Daoy (cell line): ENCODE measurements around the gene KCNMA1. TPM values are rescaled to one million over a fixed set of nuclear protein-coding genes. Genes with fewer than 3 reads are reported as not detected.

Experiments used
- DNase-seq: peaks from one replicate; pipeline ENCODE4 v3.0.0-alpha.2; 2015; ENCODE audit warnings: low read depth
- total RNA-seq: library from RNA; depleted of rRNA; stranded (reverse); fragments of >200 nt; shearing (Covaris generic); gene quantifications from 2 replicates; pipeline ENCODE4 v1.2.3, GENCODE V29; 2014

KCNMA1 gene
- total RNA-seq, 1 experiment from 2014 or later, result 28.8 TPM

DNA sequence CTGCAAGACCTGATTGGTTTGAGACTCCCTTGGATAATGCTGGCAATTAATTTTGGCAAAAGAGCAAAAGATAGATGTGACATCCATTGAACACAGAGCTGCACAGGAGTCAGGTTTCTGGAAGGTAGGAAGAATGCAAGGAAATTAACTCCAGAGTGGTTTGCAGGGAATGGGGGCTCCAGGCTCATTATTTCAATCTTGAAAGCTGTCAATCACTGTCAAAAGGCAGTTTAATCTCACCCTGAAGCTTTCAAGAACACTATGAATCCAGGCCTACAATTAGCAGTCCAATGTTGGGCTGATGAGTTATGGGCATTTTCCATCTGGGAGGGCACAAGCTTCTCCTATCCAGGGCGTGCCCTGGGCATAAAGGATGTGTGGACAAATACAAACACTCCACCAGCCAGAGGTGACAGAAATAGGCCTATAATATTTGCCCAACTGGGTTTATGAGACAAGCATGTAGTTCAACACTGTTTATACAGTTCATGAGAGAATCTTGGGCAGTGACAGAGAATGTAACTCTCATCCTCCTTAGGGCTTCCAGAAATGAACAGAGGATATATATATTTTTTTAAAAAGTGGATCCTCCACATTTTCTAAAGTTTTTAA, 80.5 kb downstream of the KCNMA1 start:
- no peak for DNase-seq

DNA sequence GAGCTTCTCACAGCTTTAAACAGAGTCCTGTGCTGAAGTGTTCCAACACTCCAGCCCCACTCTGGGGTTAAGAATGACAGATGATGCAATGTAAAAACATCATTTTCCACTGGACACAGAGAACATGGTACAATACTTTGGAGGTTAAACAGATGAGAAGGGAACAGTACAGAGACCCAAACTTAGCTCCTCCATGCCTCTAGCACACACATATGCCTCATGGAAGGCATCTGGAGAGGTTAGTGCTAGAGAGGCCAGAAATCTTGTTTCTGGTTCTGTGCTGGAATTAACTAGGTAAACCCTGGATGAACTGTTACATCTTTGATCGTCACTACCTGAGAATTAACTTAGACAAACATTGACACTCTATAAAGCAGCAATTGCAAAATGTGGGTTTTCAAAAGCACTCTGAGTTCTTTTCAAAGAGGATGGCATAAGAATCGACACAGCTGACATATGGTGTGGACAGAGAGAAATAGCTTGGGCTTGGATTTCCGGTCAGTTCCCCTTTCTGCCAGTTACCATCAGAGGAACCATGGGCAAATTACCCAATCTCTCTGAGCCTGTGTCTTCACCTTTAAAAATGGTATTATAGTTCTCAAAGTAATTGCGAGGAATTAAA, 81.9 kb downstream of the KCNMA1 start:
- no peak for DNase-seq

DNA sequence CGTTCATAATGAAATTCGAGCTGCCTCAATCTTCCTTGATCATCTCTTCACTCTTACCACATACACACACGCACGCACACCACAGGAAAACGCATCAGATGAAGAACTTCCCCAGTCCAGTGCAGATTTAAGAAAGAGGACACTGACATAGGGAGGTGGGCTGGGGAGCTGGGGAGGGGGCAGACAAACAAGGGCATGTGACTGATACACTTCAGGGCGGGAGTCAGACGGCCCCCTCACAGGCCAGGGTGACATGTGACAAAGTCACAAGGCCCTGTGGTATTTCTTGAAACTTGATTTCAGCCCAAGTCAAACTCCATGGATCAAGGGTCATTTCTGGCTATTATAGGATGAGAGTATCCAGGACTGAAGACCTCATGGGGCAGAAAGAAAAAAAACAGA, 82.6 kb downstream of the KCNMA1 start:
- no peak for DNase-seq

DNA sequence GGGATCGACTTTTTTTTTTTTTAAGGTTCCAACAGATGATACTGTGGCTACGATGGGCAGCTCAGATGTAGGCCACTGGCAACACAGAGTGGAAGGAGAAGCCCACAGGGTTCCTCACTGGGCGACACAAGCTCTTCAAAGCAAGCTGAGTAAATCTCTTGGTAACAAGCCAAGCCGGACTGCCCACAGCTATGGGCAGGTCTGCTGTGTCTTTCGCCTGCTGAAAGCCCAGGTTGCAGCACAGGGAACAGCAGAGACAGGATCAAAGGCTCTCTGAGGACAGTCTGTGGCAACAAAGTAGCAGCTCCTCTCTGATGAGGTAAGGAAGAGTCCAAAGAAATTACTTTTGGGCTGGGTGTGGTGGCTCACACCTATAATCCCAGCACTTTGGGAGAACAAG, 83.6 kb downstream of the KCNMA1 start:
- DNase-seq, result no peak

DNA sequence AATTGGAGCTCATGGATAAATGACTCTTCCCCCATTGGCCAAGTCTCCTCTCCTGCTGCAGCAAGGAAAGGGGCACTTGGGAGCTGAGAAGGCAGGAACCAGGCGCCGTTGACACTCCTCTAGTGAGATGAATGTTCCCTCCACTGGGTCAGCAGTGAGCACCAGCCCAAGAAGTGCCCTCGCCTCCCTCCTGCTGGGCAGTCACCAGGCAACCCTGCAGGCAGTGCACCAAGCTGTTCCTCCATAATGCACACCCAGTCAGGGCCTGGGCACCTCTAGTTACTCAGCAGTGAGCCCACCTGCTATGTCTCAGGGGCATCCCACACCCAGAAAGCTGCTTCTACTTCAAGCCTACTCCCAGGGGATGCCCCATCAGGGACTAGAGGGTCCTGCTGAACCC, 84.3 kb downstream of the KCNMA1 start:
- no peak for DNase-seq

DNA sequence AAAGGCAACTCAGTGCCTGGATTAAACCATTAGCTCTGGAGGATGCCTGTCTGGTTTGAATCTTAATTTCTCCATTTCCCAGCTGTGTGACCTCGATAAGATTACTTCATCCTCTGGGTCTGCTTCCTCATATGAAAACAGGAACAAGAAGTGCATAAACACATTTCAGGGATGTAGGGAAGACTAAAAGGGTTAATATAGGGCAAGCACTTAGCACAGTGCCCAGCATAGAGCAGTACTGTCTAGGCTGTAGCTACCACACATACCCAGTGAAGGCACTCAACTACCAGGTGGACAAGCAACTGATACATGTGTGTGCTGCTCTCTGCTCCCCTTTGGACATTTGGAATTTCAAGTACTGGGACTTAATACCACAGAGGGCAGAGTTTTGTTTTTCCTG, 85.4 kb downstream of the KCNMA1 start:
- no peak for DNase-seq

DNA sequence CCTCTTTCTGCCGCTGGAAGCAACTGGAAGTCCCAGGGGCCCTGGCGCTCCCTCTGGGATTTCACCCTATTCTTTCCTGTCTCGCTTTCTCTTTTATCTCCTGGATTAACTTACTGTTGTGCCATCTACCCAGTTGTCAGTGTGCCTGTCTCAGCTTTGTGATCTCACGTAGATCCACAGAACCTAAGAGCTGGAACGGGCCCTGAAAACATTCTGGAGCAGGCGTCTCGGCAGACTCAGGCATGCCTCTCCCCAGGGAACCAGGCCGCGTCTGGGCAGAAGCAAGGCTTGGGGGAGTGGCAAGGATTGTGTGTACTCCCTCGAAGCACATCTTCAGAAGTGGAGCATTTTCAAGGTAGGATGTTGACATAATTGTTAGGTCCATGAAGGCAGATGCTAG, 87.2 kb downstream of the KCNMA1 start:
- DNase-seq, result no peak

DNA sequence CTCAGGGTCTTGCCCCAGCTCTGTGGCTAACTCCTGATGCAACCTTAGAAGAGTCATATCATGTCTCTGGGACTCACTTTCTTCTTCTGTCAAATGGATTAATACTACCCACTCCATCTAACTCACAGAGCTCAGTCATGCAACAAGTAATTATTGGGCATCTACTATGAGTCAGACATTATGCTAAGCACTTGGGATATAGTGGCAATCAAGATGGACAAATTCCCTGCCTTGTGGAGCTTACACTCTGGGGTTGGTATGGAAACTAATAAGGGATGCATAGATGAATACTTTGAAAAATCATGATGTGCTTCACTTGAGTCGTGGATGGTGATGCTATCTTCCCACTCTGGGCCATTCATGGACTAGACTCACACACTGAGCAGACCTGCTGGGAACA, 88.9 kb downstream of the KCNMA1 start:
- no peak for DNase-seq

DNA sequence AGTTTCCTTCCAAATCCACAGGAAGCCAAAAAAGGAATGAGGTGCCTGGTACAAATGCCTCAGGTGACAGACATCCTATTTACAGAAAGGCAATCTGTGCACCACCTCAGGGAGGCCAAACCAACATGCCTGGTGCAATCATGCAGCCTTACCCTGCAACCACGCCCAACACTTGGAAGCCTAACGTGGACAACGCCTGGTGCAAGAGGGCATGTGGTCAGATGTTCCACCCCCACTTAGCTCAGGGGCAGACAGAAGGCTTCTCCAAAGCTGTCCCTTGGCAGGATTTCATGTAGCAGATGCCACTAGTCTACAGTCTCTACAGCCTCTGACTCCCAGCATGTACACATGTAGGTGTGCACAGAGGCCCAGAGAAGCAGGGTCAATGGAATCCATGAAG, 89.5 kb downstream of the KCNMA1 start:
- DNase-seq, result no peak

DNA sequence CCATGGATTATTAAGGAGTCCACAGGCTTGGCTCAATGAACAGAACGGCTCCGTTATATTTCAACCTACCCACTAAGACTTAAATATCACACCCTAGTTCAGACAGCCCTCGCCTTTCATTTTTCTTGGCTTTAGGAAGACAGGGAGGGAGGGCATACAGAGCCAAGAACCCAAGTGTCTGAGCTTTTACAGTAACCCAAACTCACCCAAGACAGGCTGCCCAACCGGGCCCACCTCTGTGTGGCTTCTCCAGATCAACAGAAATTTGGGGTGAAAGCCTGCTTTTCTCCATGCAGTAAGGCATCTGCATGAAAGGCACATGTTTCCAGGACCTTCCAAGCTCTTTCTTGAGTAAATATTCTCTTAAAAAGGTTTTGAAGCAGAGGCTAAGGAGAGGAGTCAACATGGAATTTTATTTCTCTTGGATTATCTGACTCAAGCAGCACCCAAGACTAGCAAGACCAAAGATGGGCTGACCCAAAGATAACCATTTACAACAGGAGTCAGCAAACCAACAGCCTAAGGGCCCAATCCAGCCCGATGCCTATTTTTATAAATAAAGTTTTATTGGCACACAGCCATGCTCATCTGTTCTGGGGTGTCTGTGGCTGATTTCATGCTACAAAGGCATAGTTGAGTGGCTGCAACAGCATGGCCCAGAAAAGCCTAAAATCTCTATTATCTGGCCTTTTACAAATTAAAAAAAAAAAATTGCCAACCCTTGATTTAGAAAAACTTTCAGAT, 90.1 kb downstream of the KCNMA1 start:
- no peak for DNase-seq

DNA sequence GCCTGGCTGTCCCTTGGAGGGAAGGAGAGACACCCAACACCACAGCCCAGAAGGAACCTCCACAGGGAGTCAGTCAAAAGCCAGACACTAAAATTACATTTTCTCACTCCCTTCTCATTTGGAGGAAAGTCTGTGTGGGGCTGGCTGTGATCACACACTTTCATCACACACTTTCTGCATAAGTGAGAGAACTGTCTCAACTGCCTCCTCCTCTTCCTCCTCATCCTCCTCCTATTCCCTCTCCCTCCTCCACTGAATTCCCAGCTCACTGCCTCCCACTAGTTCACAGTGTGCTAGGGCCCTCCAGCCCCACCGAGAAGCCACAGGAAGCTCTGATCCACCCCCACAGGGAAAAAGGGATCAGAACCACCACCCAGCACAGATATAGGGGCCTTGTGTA, 91.6 kb downstream of the KCNMA1 start:
- DNase-seq, result no peak

DNA sequence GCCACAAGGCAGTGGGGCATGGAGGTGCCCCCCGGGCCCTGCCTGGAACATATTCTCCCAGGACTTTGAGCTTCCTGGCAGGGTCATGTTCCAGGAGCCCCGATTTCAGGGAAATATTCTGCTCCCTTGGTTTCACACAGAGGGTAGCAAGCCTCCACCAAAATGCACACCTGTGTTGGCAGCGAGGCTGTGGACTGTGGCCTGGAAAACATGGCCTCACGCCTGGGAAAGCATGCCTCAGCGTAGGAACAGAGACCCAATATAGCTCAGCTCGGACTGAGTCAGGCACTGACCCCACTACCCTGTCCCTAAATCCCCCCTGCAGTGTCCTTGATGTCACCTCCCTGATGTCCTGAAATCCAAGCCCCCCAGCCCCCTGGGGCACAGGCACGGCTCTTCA, 92.0 kb downstream of the KCNMA1 start:
- no peak for DNase-seq

DNA sequence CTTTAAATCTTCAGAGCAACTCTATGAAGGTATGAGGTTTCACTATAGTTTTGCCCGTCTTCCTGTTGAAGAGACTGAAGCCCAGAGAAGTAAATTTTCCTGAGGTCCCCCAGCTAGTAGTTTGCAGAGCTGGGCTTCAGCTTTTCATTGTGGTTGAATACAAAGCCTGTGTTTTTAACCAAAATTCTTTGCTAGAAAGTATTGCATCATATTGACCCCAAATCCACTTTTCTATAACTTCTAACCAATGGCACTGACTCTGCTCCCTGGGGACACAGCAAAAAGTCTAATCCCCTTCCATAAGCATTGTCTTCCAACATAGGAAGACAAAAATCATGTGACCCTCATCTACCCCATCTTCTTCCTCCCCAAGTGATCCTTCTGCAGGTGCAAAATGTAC, 93.0 kb downstream of the KCNMA1 start:
- DNase-seq, result no peak

DNA sequence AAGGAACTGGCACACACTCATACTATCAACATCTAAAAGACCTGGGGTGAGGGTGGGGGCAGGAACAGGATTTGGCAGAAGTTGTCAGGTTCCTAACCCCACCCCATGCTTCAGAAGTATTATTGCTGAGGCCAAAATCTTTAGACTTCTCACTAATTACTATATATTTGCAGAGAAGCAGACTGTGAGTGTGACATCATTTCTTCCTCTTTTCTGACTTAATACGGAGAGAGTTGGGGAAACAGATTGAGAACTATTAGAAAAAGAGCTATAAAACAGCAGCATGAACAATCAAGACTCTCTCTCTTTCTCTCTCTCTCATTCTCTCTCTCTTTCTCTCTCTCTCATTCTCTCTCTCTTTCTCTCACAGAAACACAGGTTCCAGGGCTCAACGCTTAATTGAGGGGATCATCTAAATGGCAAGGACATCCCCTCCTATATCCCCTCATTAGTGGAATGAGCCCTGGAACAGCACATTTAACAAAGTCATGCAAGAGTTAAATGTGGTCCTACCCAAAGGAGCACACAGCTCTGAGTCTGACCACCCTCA, 94.8 kb downstream of the KCNMA1 start:
- DNase-seq, result no peak

DNA sequence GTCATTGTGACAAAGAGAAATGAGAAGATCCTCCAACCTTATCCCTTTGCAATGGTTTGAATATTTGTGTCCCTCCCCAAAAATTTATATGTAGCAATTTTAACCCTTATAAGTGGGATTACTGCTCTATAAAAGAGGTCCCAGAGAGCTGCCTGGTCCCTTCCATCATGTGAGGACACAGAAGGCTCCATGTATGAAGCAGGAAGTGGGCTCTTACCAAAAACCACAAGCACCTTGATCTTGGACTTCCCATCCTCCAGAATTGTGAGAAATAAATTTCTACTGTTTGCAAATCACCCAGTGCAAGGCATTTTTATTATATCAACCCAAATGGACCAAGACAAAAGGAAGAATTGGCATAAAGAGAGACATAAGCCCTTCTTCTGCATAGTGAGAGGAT, 95.7 kb downstream of the KCNMA1 start:
- no peak for DNase-seq

DNA sequence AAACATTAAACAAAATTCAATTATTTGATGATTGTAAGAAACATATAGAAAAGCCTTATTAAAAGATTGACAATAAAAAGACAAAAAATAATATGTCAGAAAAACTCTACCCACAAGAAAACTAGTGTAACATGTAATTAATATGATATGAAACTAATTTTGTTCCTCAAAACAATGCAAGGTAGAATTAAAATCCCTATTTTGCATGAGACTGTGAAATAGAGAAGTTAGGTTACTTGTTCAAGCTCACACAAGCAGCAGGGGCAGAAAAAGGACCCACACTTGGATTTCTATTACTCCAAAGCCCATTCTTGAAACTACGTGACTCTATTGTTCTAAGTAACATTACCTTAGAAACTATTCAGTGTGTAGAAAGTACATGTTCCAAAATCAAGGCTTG, 96.4 kb downstream of the KCNMA1 start:
- DNase-seq, result no peak

DNA sequence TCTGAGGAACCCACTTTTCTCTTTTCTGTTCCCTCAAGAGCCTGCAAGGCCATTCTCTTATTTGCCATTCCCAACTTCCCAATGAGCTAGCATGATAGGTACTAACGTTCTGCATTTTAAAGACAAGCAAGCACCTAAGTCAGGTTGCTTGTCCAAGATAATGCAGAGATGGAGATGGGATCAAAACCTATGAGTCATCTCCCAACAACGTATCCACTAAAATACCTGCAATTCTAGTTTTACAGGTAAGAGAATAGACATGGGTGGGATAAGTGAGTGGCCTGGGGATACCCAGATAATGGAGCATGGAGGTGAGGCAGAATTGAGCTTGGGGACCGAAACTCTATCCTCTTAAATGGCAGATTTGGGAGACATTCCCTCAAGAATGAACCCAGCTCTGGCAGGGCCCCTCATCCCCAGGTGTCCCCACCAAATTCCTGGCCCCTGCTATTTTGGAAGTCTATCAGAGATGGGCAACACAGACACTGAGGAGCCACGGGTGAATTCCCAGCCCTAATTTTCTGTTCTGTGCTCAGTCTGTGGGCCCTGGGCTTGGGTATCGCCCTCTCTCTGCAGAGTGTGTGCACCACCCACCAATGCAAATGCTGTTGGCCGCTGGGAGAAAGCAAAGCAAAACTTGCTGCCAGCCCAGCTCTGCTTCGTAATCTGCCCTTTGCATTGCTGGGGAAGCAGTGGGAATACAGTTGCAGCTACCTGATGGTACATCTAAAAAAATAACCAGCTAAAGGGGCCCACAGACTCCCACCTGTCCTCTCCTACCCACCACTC, 98.3 kb downstream of the KCNMA1 start:
- no peak for DNase-seq

DNA sequence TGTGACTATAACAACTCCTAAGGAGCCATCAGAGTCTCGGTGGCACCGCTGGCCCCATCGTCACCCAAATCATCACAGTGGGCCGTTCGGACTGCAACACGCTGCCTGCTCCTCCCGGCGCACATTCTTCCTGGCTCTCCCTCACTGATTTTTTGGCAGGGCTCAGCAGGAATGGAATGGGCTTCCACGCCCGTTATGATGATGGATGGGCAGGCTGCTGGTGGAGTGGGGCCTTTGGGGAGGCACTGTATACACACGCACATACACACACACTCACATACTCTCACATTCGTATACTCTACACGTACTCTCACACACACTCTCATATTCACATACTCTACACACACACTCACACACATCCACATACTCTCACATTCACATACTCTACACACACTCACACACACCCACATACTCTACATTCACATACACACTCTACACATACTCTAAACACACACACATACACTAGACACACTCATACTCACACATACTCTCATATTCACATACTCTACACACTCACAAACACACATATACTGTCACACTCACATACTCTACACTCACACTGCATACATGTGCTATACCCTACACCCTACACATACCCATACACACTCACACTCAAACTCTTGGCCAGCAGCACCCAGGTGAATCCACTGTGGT, 99.8 kb downstream of the KCNMA1 start:
- DNase-seq, result no peak

DNA sequence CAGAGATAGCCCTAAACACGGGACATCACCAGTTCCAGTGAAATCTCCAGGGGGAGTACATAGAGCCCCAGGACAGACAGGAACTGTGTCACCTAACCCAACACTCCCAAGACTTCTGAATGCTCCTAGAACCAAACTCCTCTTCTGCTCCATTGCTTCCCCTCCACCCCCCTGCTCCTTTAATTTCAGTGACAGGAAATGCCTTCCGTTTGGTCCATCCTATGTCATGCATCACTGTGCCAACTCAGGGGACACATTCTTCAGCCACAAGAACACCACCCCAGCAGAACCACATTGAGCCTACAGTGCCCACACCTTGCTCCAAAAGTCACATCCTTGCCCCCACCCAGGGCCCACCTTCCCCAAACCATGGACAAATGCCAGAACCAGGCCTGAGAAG, 100.5 kb downstream of the KCNMA1 start:
- no peak for DNase-seq

DNA sequence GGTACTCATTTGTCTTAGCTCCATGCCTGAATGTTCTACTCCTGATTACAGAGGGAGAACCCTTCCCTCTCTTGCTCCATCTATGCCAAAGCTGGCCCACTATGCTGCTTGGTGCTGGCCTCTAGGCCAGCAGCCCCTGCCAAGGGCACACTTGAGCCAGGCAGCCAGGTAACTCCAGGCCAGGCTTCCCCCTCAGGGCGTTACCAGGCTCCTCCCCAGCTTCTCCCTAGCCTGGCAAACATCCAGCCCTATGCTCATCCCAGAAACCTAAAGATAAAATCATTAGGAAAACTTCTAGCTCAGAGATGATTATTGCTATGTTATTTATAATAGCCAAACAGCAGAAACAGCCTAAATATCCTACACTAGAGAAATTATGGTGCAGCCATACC, 103.7 kb downstream of the KCNMA1 start:
- DNase-seq, result no peak

DNA sequence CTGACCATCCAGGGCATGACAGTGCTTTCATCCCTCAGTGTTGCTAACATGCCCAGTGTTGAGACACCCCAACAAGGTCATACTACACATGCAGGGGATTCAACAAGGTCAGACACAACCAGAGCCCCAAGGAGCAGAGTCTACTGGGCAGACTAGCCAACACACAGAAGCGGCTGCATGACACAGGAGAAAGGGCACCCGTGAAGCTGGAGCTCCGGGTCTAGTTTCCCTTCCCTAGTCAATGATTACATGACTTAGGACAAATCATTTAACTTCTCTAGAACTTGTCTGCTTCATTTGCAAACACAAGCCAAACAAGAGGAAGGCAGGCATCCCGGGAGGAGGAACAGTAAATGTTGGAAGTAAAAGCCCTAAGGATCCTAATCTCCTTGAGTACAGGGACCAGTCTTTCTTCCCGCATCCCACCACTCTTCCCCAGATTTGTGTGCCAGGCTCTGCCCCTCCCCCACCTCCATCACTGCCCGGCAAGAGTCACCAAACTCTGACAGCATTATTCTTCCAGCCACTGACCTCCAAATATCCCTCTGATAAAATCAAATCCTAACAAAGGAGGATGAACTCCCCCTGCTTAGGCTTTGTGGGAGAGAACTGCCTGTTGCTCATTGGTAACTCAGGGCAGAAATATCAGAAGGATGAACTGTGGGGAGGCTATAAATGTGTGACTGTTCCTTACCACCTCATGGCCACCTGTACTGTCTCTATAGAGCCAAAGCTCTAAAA, 104.3 kb downstream of the KCNMA1 start:
- DNase-seq, result no peak
